SK-N-SH (cell line): ENCODE measurements around the gene TNRC6B.

ENCODE experiments used
- CTCF ChIP-seq: fragments of 200-600 bp; sonication (generic); IDR thresholded peaks from 2 replicates; pipeline ENCODE4 v1.6.1; 2017; ENCODE audit warnings: antibody characterized with exemption, mild to moderate bottlenecking, moderate library complexity
- ELF1 ChIP-seq: IDR thresholded peaks from 2 replicates; pipeline ENCODE4 v1.4.0; 2012
- EZH2phosphoT487 ChIP-seq: fragments of 200-600 bp; sonication (generic); IDR thresholded peaks from 2 replicates; pipeline ENCODE4 v1.6.1; 2017; ENCODE audit warnings: low read depth, mixed run types, mild to moderate bottlenecking, antibody characterized with exemption, moderate library complexity, borderline replicate concordance
- FOXJ3 ChIP-seq: sonication (generic); formaldehyde crosslinking; IDR thresholded peaks from 2 replicates; pipeline ENCODE4 v1.5.1; 2020; ENCODE audit warnings: mild to moderate bottlenecking, missing genetic modification reagents
- MAX ChIP-seq: IDR thresholded peaks from 2 replicates; pipeline ENCODE4 v1.4.0; 2012; ENCODE audit warnings: low read depth
- SIN3A ChIP-seq: IDR thresholded peaks from 2 replicates; pipeline ENCODE4 v1.6.1; 2012; ENCODE audit warnings: low read depth, mild to moderate bottlenecking, low read length, moderate library complexity, borderline replicate concordance
- TAF1 ChIP-seq: IDR thresholded peaks from 2 replicates; pipeline ENCODE4 v1.6.1; 2012; ENCODE audit warnings: low read depth, mild to moderate bottlenecking, low read length, moderate library complexity, borderline replicate concordance
- TEAD4 ChIP-seq: IDR thresholded peaks from 2 replicates; pipeline ENCODE4 v1.4.0; 2012; ENCODE audit warnings: mild to moderate bottlenecking, borderline replicate concordance; ENCODE audit not compliant: insufficient read depth

GRCh38 chr22:40347300-40347699 is 169.6 kb downstream of the TNRC6B start:
- TF ChIP-seq SIN3A (no peak), CTCF (no peak), TEAD4 (no peak), EZH2phosphoT487 (no peak), TAF1 (no peak), FOXJ3 (CRISPR knock-in tag) (no peak), MAX (no peak), ELF1 (no peak)
